NCI-H82 treated with DMSO at 0.1 percent for 48 hours (cell line): ENCODE data around the gene SYNGR1.

Source experiments
- DNase-seq: peaks from one replicate; lab custom pipeline; 2025; ENCODE audit not compliant: unreplicated experiment; lab: John Stamatoyannopoulos, UW

Gene SYNGR1

GRCh38 chr22:39428597-39429071 is 78.8 kb downstream of the SYNGR1 start:
- no peak for DNase-seq

GRCh38 chr22:39429186-39429585 is 79.4 kb downstream of the SYNGR1 start:
- DNase-seq = no peak

DNA sequence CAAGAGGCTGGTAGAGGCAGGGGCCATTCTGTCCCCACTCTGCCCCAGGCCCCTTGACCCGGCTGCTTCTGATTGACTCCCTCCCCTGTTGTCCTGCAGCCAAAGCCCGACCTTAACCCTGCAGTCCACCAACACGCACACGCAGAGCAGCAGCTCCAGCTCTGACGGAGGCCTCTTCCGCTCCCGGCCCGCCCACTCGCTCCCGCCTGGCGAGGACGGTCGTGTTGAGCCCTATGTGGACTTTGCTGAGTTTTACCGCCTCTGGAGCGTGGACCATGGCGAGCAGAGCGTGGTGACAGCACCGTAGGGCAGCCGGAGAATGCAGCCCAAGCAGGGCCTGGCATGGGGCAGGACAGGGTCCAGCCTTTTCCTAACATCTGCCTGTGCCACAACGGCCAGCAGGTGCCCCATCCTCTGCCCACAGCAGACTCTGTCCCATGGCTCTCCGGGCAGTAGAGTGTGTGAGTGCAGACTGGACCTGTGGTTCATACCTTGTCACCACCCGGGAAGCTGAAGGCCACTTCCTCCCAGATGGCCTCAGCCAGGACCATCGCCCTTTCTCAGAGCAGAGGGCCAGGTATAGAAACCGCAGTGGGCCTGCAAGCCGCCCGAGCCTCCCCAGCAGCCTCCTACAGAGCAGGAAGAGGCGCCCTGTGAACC is 80.3 kb downstream of the SYNGR1 start:
- no peak for DNase-seq

GRCh38 chr22:39430576-39431150 is 80.9 kb downstream of the SYNGR1 start:
- DNase-seq = no peak

DNA sequence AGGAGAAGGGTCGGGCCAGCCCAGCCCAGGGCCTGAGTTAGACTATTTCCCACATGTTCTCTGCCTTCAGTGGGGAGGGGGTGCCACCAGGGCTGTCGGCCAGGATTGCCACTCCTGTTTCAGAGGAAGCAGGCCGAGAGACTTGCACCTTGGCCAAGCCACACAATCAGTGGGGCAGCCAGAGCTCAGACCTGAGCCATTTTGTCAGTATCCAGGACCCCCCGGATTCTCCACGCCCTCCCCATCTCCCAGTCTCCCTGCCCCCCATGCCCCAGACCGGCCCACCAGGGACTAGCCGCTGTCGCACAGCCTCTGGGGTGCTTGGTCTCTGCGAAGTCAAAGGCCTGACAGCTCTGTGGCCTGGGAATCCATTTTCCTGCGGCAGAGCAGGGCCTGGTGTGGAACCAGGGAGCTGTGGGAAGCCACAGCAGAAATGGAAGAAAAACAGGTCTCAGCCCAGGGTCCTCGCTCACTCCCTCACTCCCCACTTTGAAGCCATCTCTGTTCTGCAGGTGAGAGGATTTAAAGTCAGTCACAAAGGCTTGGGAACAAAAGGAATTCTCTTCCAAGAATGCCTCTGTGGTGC is 81.5 kb downstream of the SYNGR1 start:
- no peak for DNase-seq

- no peak for DNase-seq
Observed at GRCh38 chr22:39431821-39432251, 82.0 kb downstream of the SYNGR1 start.

DNA sequence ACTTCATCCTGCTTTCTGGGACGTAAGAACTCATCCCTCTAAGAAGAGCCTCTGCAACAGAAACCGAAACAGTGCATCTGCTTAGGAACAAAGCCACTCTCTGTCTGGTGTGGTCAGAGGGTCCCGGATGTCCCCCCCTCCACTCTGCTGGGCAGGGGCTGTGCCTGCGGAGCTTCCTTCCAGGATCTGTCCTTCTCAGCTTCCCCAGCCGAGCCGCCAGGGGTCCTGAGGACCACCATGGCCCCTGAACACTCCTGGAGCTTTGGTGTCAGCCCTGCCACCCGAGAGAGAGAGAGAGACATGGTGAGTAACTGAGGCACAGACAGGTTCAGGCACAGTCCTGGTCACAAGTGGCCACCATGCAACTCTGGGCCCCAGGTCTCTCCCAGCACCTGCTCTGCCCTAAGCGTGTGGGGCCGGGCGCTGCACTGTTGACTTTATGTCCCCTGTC is 82.6 kb downstream of the SYNGR1 start:
- DNase-seq = no peak

GRCh38 chr22:39433476-39434242 is 83.9 kb downstream of the SYNGR1 start:
- DNase-seq = no peak

- DNase-seq = no peak
Observed at GRCh38 chr22:39434243-39434653, 84.5 kb downstream of the SYNGR1 start.

- no peak for DNase-seq
Observed at GRCh38 chr22:39434721-39435120, 84.9 kb downstream of the SYNGR1 start.
